Activated T-cell treated with anti-CD3 and anti-CD28 coated beads, Interleukin-2, amount 50 U/mL, for 24 hours (primary cell): ENCODE results near the gene LIMS1.
"Not testable (repeated sequence)": the region's sequence is repeated elsewhere in the genome, so short reads cannot be mapped to it uniquely, and the experiment has no call there.

ENCODE experiments used
- DNase-seq: peaks from one replicate; pipeline ENCODE4 v3.0.0-alpha.2; 2020
- H3K27ac Mint-ChIP-seq: 2 replicates; pipeline ENCODE4 v1.8.0; 2020; ENCODE audit warnings: mild to moderate bottlenecking, mixed read lengths
- H3K27me3 Mint-ChIP-seq: 2 replicates; pipeline ENCODE4 v1.8.0; 2020; ENCODE audit warnings: mixed read lengths
- H3K36me3 Mint-ChIP-seq: 2 replicates; pipeline ENCODE4 v1.8.0; 2020; ENCODE audit warnings: low read depth, mixed read lengths
- H3K4me1 Mint-ChIP-seq: 2 replicates; pipeline ENCODE4 v1.8.0; 2020; ENCODE audit warnings: low read depth, mixed read lengths
- H3K4me3 Mint-ChIP-seq: 2 replicates; pipeline ENCODE4 v1.8.0; 2020; ENCODE audit warnings: mild to moderate bottlenecking, moderate library complexity, mixed read lengths
- H3K9me3 Mint-ChIP-seq: 2 replicates; pipeline ENCODE4 v1.8.0; 2020; ENCODE audit warnings: mixed read lengths

Gene LIMS1

GRCh38 chr2:108656282-108656681, 122.0 kb downstream of the LIMS1 start:
- not testable (repeated sequence) for H3K27ac Mint-ChIP-seq, DNase-seq
- H3K4me1 Mint-ChIP-seq: peaks cover 17% of the 10 kb centered on the region

GRCh38 chr2:108657517-108657916, 123.2 kb downstream of the LIMS1 start:
- H3K27me3 Mint-ChIP-seq, H3K4me3 Mint-ChIP-seq, DNase-seq, H3K27ac Mint-ChIP-seq, H3K36me3 Mint-ChIP-seq, H3K9me3 Mint-ChIP-seq: not testable (repeated sequence)
- peaks cover 21% of the 10 kb centered on the region for H3K4me1 Mint-ChIP-seq

More at GRCh38 chr2:108656282-108656681, 122.0 kb downstream of the LIMS1 start:
- H3K4me3 Mint-ChIP-seq, H3K27me3 Mint-ChIP-seq, H3K9me3 Mint-ChIP-seq, H3K36me3 Mint-ChIP-seq: not testable (repeated sequence)

- H3K4me1 Mint-ChIP-seq: peaks cover 22% of the 10 kb centered on the region
- not testable (repeated sequence) for H3K36me3 Mint-ChIP-seq, H3K4me3 Mint-ChIP-seq, DNase-seq, H3K9me3 Mint-ChIP-seq, H3K27ac Mint-ChIP-seq, H3K27me3 Mint-ChIP-seq
Measured at GRCh38 chr2:108658553-108658952, 124.3 kb downstream of the LIMS1 start.

- H3K27ac Mint-ChIP-seq: peak overlapping the region; percentile 17
Measured at GRCh38 chr2:108661493-108661892, 127.2 kb downstream of the LIMS1 start.

GRCh38 chr2:108662207-108662612, 127.9 kb downstream of the LIMS1 start:
- not testable (repeated sequence) for H3K4me3 Mint-ChIP-seq, H3K36me3 Mint-ChIP-seq, H3K27me3 Mint-ChIP-seq, DNase-seq, H3K9me3 Mint-ChIP-seq
- Mint-ChIP-seq H3K4me1 (peaks cover 23% of the 10 kb centered on the region), H3K27ac (peak overlapping the region; percentile 66)

More at GRCh38 chr2:108661493-108661892, 127.2 kb downstream of the LIMS1 start:
- H3K9me3 Mint-ChIP-seq, H3K27me3 Mint-ChIP-seq, H3K36me3 Mint-ChIP-seq, H3K4me3 Mint-ChIP-seq, DNase-seq: not testable (repeated sequence)
- H3K4me1 Mint-ChIP-seq: peaks cover 23% of the 10 kb centered on the region

GRCh38 chr2:108663346-108663745, 129.1 kb downstream of the LIMS1 start:
- Mint-ChIP-seq H3K36me3 (peaks cover 10% of the 10 kb centered on the region), H3K4me1 (peaks cover 21% of the 10 kb centered on the region)
- H3K4me3 Mint-ChIP-seq, H3K27me3 Mint-ChIP-seq, H3K9me3 Mint-ChIP-seq, DNase-seq, H3K27ac Mint-ChIP-seq: not testable (repeated sequence)

- not testable (repeated sequence) for H3K9me3 Mint-ChIP-seq, H3K27me3 Mint-ChIP-seq, DNase-seq, H3K4me3 Mint-ChIP-seq
- Mint-ChIP-seq H3K4me1 (peaks cover 21% of the 10 kb centered on the region), H3K27ac (peak overlapping the region; percentile 40), H3K36me3 (peaks cover 13% of the 10 kb centered on the region)
Measured at GRCh38 chr2:108664089-108664488, 129.8 kb downstream of the LIMS1 start.

- H3K27me3 Mint-ChIP-seq, H3K4me3 Mint-ChIP-seq, DNase-seq, H3K27ac Mint-ChIP-seq, H3K9me3 Mint-ChIP-seq: not testable (repeated sequence)
- Mint-ChIP-seq H3K36me3 (peaks cover 13% of the 10 kb centered on the region), H3K4me1 (peaks cover 21% of the 10 kb centered on the region)
Measured at GRCh38 chr2:108664979-108665378, 130.7 kb downstream of the LIMS1 start.

GRCh38 chr2:108665975-108666374, 131.7 kb downstream of the LIMS1 start:
- not testable (repeated sequence) for H3K4me3 Mint-ChIP-seq
- H3K27ac Mint-ChIP-seq: peak overlapping the region; percentile 26

GRCh38 chr2:108667140-108667539, 132.9 kb downstream of the LIMS1 start:
- H3K27ac Mint-ChIP-seq: not testable (repeated sequence)

More at GRCh38 chr2:108665975-108666374, 131.7 kb downstream of the LIMS1 start:
- Mint-ChIP-seq H3K4me1 (peaks cover 21% of the 10 kb centered on the region), H3K36me3 (peaks cover 13% of the 10 kb centered on the region)
- not testable (repeated sequence) for DNase-seq, H3K9me3 Mint-ChIP-seq, H3K27me3 Mint-ChIP-seq

GRCh38 chr2:108670282-108670681, 136.0 kb downstream of the LIMS1 start:
- not testable (repeated sequence) for H3K9me3 Mint-ChIP-seq, DNase-seq, H3K27me3 Mint-ChIP-seq, H3K27ac Mint-ChIP-seq, H3K4me3 Mint-ChIP-seq, H3K4me1 Mint-ChIP-seq
- H3K36me3 Mint-ChIP-seq: peaks cover 24% of the 10 kb centered on the region

More at GRCh38 chr2:108667140-108667539, 132.9 kb downstream of the LIMS1 start:
- not testable (repeated sequence) for H3K4me3 Mint-ChIP-seq, H3K9me3 Mint-ChIP-seq, H3K27me3 Mint-ChIP-seq, DNase-seq
- H3K4me1 Mint-ChIP-seq: peaks cover 14% of the 10 kb centered on the region
- H3K36me3 Mint-ChIP-seq: peaks cover 17% of the 10 kb centered on the region

GRCh38 chr2:108672200-108672805, 138.0 kb downstream of the LIMS1 start:
- H3K4me3 Mint-ChIP-seq, DNase-seq, H3K9me3 Mint-ChIP-seq, H3K4me1 Mint-ChIP-seq, H3K27me3 Mint-ChIP-seq, H3K27ac Mint-ChIP-seq: not testable (repeated sequence)
- peaks cover 36% of the 10 kb centered on the region for H3K36me3 Mint-ChIP-seq

- H3K4me3 Mint-ChIP-seq, H3K27ac Mint-ChIP-seq, H3K4me1 Mint-ChIP-seq, DNase-seq, H3K9me3 Mint-ChIP-seq, H3K27me3 Mint-ChIP-seq: not testable (repeated sequence)
- H3K36me3 Mint-ChIP-seq: peaks cover 57% of the 10 kb centered on the region
Measured at GRCh38 chr2:108676522-108676921, 142.3 kb downstream of the LIMS1 start.

- DNase-seq, H3K27me3 Mint-ChIP-seq, H3K4me3 Mint-ChIP-seq, H3K4me1 Mint-ChIP-seq, H3K9me3 Mint-ChIP-seq: not testable (repeated sequence)
- peak overlapping the region; percentile 55 for H3K27ac Mint-ChIP-seq
- peaks cover 61% of the 10 kb centered on the region for H3K36me3 Mint-ChIP-seq
Measured at GRCh38 chr2:108677239-108677744, 143.0 kb downstream of the LIMS1 start.

GRCh38 chr2:108678198-108678651, 144.0 kb downstream of the LIMS1 start:
- not testable (repeated sequence) for H3K4me1 Mint-ChIP-seq, H3K27me3 Mint-ChIP-seq, H3K4me3 Mint-ChIP-seq, H3K9me3 Mint-ChIP-seq, DNase-seq
- H3K36me3 Mint-ChIP-seq: peaks cover 57% of the 10 kb centered on the region
- H3K27ac Mint-ChIP-seq: peak overlapping the region; percentile 28
